Measurements from ENCODE around the gene RCC1.

DNA sequence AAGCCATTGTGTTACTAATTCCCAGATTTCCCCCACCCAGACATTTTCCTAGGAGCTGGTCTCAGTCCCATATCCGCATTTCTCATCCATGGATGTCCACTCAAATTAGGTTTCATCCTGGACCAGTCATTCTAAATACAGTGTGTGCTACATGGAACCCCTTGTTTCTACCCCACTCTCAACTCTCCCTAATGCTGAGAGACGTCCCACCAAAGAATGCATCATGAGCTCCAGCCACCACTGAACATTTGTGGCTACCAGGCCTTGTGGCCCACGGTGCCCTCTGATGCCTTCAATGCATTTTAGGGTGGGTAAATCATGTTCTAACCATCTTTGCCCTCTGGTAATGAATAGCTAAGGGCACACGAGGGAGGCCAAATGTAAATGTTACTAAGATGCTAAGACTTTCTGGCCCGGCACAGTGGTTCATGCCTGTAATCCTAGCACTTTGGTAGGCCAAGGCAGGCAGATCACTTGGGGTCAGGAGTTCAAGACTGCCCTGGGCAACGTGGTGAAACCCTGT, 72.9 kb downstream of the RCC1 start:
- TF ChIP-seq, protein P1, sequence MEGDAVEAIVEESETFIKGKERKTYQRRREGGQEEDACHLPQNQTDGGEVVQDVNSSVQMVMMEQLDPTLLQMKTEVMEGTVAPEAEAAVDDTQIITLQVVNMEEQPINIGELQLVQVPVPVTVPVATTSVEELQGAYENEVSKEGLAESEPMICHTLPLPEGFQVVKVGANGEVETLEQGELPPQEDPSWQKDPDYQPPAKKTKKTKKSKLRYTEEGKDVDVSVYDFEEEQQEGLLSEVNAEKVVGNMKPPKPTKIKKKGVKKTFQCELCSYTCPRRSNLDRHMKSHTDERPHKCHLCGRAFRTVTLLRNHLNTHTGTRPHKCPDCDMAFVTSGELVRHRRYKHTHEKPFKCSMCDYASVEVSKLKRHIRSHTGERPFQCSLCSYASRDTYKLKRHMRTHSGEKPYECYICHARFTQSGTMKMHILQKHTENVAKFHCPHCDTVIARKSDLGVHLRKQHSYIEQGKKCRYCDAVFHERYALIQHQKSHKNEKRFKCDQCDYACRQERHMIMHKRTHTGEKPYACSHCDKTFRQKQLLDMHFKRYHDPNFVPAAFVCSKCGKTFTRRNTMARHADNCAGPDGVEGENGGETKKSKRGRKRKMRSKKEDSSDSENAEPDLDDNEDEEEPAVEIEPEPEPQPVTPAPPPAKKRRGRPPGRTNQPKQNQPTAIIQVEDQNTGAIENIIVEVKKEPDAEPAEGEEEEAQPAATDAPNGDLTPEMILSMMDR (IDR thresholded peaks at IDR 0.05) = no peak
- no peak for TF ChIP-seq EP300 (IDR thresholded peaks at IDR 0.05)
- no peak for TF ChIP-seq POLR2AphosphoS5 (IDR thresholded peaks at IDR 0.05)

All from suprapubic skin (tissue), 4 donors.